Skeletal muscle tissue (tissue), 4 donors: ENCODE data around the gene SFSWAP. TPM values are rescaled to one million over a fixed set of nuclear protein-coding genes. Genes with fewer than 3 reads are reported as not detected.

Source experiments
- H3K27ac ChIP-seq: one replicate; pipeline ENCODE4 v1.7.0; 2013; ENCODE audit warnings: mild to moderate bottlenecking, low read depth, low read length, inconsistent platforms
- H3K27me3 ChIP-seq, 3 donors: one replicate each; pipeline ENCODE4 v1.7.0; 2013; ENCODE audit warnings: low read length in 3 of 3; ENCODE audit not compliant: control insufficient read depth in 3 of 3, insufficient read depth in 3 of 3
- H3K36me3 ChIP-seq, 3 donors: one replicate each; pipeline ENCODE4 v1.7.0; 2013; ENCODE audit warnings: low read length in 3 of 3; ENCODE audit not compliant: control insufficient read depth in 3 of 3, insufficient read depth in 3 of 3
- H3K4me1 ChIP-seq, 3 donors: one replicate each; pipeline ENCODE4 v1.7.0; 2013; ENCODE audit warnings: low read length in 3 of 3, mild to moderate bottlenecking in 3 of 3; ENCODE audit not compliant: control insufficient read depth in 3 of 3, insufficient read depth in 3 of 3
- H3K4me3 ChIP-seq, 3 donors: one replicate each; pipeline ENCODE4 v1.7.0; 2013; ENCODE audit warnings: low read length in 3 of 3
- H3K9ac ChIP-seq, 3 donors: one replicate each; pipeline ENCODE4 v1.7.0; 2013; ENCODE audit warnings: low read length in 3 of 3, mild to moderate bottlenecking in 3 of 3, moderate library complexity in 2 of 3, low read depth in 1 of 3
- H3K9me3 ChIP-seq, 3 donors: one replicate each; pipeline ENCODE4 v1.7.0; 2013; ENCODE audit warnings: low read length in 3 of 3; ENCODE audit not compliant: control insufficient read depth in 3 of 3
- total RNA-seq: library from RNA; depleted of rRNA; stranded (reverse); fragments of >200 nt; gene quantifications from one replicate; pipeline ENCODE4 v1.2.3, GENCODE V29; 2014
- donor health status: Osteomylitis.

The SFSWAP gene
- total RNA-seq, 1 donor from 2014 or later = 17.7 TPM

- H3K27ac ChIP-seq = peak overlapping the region; percentile 43
- peaks cover 6 to 7% (median 6%) of the 10 kb centered on the region in 3 donors for H3K4me1 ChIP-seq
- H3K4me3 ChIP-seq = peak overlapping the region in 2 of 3 donors; percentile 1 to 45
- H3K27me3 ChIP-seq = no peaks in the 10 kb centered on the region
- peaks cover 38 to 52% (median 41%) of the 10 kb centered on the region in 3 donors for H3K36me3 ChIP-seq
- H3K9ac ChIP-seq = peak overlapping the region in 1 of 3 donors; percentile 35
- no peaks in the 10 kb centered on the region for H3K9me3 ChIP-seq
These were observed 73.1 kb downstream of the SFSWAP start for GRCh38 chr12:131783915-131784541.

DNA sequence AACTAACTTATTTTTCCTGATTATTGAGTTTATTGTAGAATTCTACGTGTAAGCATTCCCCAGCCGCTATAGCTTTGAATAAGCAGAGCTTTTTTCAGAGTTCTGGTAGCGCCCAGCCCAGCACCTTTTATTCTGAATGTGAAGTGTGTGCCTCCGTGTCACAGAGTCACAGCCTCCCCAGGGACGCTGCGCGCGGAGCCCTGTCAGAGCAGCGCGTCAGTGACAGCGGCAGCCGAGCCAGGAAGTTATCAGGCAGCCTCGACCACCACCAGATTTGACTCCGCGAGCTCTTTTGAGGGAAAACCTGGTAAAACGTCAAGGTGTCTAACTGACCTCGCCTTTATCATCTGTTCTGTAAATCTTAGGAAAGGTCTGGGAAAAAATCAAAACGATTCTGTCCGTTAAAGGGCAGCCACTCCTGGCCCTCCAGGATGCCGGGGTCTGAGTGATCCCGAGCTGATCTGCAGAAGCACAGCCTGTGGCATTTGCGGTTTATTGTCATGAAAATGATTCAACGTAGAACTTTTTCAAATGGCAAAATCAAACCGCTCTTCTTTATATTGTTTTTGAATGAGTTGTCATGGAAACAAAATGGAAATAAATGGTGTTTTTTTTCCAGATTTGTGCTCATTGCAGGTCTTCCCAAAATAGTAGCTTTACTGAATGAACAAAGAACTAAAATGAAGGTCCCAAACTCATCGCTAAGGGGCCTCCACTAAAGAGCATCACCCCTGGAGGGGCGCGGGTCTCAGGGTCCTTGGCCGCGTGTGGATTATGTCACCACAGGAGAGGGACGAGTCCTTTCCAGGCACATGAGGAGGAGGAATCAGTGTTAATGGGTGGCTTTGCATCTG lies 74.2 kb downstream of the SFSWAP start:
- peak overlapping the region; percentile 43 for H3K27ac ChIP-seq
- peaks cover 6 to 7% (median 6%) of the 10 kb centered on the region in 3 donors for H3K4me1 ChIP-seq
- H3K9ac ChIP-seq = no peak overlapping the region
- no peaks in the 10 kb centered on the region for H3K9me3 ChIP-seq
- peaks cover 38 to 56% (median 45%) of the 10 kb centered on the region in 3 donors for H3K36me3 ChIP-seq
- H3K27me3 ChIP-seq = no peaks in the 10 kb centered on the region
- H3K4me3 ChIP-seq = no peak overlapping the region

- H3K27ac ChIP-seq = no peak overlapping the region
These were observed 75.0 kb downstream of the SFSWAP start for GRCh38 chr12:131785763-131786330.

GRCh38 chr12:131786331-131786730 lies 75.4 kb downstream of the SFSWAP start:
- Histone ChIP-seq H3K4me1 (peaks cover 6 to 7% (median 6%) of the 10 kb centered on the region in 3 donors), H3K27ac (no peak overlapping the region), H3K9ac (no peak overlapping the region), H3K9me3 (no peaks in the 10 kb centered on the region), H3K27me3 (no peaks in the 10 kb centered on the region), H3K36me3 (peaks cover 41 to 56% (median 49%) of the 10 kb centered on the region in 3 donors), H3K4me3 (no peak overlapping the region)

More at GRCh38 chr12:131785763-131786330, 75.0 kb downstream of the SFSWAP start:
- H3K4me3 ChIP-seq = no peak overlapping the region
- H3K9ac ChIP-seq = no peak overlapping the region
- peaks cover 41 to 56% (median 47%) of the 10 kb centered on the region in 3 donors for H3K36me3 ChIP-seq
- no peaks in the 10 kb centered on the region for H3K9me3 ChIP-seq
- H3K27me3 ChIP-seq = no peaks in the 10 kb centered on the region
- peaks cover 6 to 7% (median 6%) of the 10 kb centered on the region in 3 donors for H3K4me1 ChIP-seq

GRCh38 chr12:131787143-131787660 lies 76.3 kb downstream of the SFSWAP start:
- Histone ChIP-seq H3K36me3 (peaks cover 42 to 57% (median 53%) of the 10 kb centered on the region in 3 donors), H3K9ac (no peak overlapping the region), H3K4me1 (peaks cover 6 to 7% (median 6%) of the 10 kb centered on the region in 3 donors), H3K4me3 (no peak overlapping the region), H3K27ac (no peak overlapping the region), H3K9me3 (no peaks in the 10 kb centered on the region), H3K27me3 (no peaks in the 10 kb centered on the region)

- Histone ChIP-seq H3K4me3 (no peak overlapping the region), H3K36me3 (peaks cover 41 to 63% (median 52%) of the 10 kb centered on the region in 3 donors), H3K27me3 (no peaks in the 10 kb centered on the region), H3K9me3 (no peaks in the 10 kb centered on the region), H3K27ac (no peak overlapping the region), H3K9ac (no peak overlapping the region), H3K4me1 (peaks cover 6 to 7% (median 6%) of the 10 kb centered on the region in 3 donors)
These were observed 77.2 kb downstream of the SFSWAP start for GRCh38 chr12:131788070-131788469.

- no peaks in the 10 kb centered on the region for H3K27me3 ChIP-seq
- peaks cover 43 to 72% (median 52%) of the 10 kb centered on the region in 3 donors for H3K36me3 ChIP-seq
- H3K9me3 ChIP-seq = no peaks in the 10 kb centered on the region
- H3K4me3 ChIP-seq = no peak overlapping the region
- H3K27ac ChIP-seq = no peak overlapping the region
- no peaks in the 10 kb centered on the region for H3K4me1 ChIP-seq
- H3K9ac ChIP-seq = no peak overlapping the region
These were observed 78.7 kb downstream of the SFSWAP start for GRCh38 chr12:131789638-131790037.

- Histone ChIP-seq H3K9me3 (no peaks in the 10 kb centered on the region), H3K36me3 (peaks cover 49 to 60% (median 51%) of the 10 kb centered on the region in 3 donors), H3K9ac (no peak overlapping the region), H3K4me3 (no peak overlapping the region), H3K4me1 (no peaks in the 10 kb centered on the region), H3K27me3 (no peaks in the 10 kb centered on the region), H3K27ac (no peak overlapping the region)
These were observed 82.5 kb downstream of the SFSWAP start for GRCh38 chr12:131793243-131794022.

DNA sequence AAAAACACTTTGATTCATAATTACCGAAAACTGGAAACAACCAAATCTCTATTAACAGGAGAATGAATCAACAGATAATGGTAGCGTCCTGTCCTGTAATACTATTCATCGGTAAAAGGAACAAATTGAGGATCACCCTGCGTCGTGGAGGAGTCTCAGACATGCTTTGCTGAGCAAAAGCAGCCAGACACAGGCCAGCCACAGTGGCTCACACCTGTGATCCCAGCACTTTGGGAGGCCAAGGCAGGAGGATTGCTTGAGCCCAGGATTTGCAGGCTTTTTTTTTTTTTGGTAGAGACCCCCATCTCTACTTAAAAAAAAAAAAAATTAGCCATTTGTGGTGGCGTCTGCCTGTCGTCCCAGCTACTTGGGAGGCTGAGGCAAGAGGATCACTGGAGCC lies 83.2 kb downstream of the SFSWAP start:
- peaks cover 46 to 59% (median 51%) of the 10 kb centered on the region in 3 donors for H3K36me3 ChIP-seq
- no peak overlapping the region for H3K27ac ChIP-seq
- no peaks in the 10 kb centered on the region for H3K9me3 ChIP-seq
- H3K9ac ChIP-seq = no peak overlapping the region
- H3K4me1 ChIP-seq = no peaks in the 10 kb centered on the region
- no peaks in the 10 kb centered on the region for H3K27me3 ChIP-seq
- H3K4me3 ChIP-seq = no peak overlapping the region
